GM15510 (cell line): ENCODE results near the gene RNU6-1.
A peak's percentile ranks its signal among the peaks of the same experiment; 100 is the strongest.

Experiments
- POLR2A ChIP-seq: IDR thresholded peaks from 3 replicates; pipeline ENCODE4 v1.6.1; 2011; ENCODE audit warnings: borderline replicate concordance; ENCODE audit not compliant: insufficient read length; ENCODE audit errors: extremely low read depth

Gene RNU6-1

GRCh38 chr15:67865766-67866165 lies 25.9 kb upstream of the RNU6-1 start:
- TF ChIP-seq POLR2A: no peak

DNA sequence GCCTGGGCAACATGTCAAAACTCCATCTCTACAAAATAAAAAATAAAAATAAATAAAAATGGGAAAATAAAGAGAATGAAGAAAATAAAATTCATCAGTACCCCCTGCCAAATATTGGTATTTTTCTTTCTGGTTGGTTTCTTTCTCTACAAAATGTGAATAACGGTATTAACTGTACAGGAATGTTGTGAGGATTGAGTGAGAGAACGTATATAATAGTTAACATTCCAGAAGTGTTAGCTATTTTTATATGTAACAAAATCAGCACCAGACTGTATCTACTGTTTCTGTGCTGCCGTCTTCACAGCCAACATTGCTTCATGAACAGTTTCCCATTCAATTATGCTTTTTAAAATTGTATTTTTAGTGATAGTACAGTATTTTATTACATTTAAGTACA lies 25.5 kb upstream of the RNU6-1 start:
- no peak for TF ChIP-seq POLR2A

DNA sequence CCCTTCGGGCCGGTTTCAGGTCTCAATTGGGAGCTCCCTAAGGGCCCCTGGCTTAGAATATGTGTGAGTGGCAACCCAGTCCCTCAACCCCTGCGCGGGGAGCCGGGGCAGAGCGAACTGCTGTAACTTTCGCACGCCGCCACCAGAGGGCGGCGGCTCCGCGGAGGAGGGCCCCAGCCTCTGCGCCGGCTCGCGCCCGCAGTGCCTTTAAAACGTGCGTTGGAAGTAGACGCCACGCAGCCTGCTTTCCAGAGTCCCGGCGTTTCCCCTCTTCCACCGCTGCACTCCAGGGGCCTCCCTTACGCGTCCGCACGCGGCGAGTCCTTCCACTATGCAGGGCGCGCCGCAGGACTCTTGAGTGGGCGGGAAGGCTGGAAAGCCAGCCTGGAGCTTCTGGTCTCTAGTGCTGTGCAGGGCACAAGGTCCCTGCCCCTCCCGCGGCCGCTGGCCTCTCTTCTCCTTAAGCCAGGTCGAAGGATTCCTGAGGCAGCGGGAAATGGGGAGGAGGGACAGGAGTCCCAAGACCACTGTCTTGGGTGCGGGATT lies 23.7 kb upstream of the RNU6-1 start:
- TF ChIP-seq POLR2A: no peak

GRCh38 chr15:67862750-67863441 lies 23.1 kb upstream of the RNU6-1 start:
- TF ChIP-seq POLR2A: peak; percentile 10

- no peak for TF ChIP-seq POLR2A
These were observed 22.1 kb upstream of the RNU6-1 start for GRCh38 chr15:67861983-67862382.

- TF ChIP-seq POLR2A: no peak
These were observed 19.6 kb upstream of the RNU6-1 start for GRCh38 chr15:67859331-67859946.

- no peak for TF ChIP-seq POLR2A
These were observed 17.4 kb upstream of the RNU6-1 start for GRCh38 chr15:67857220-67857619.

GRCh38 chr15:67855842-67856241 lies 16.0 kb upstream of the RNU6-1 start:
- TF ChIP-seq POLR2A: no peak

- TF ChIP-seq POLR2A: no peak
These were observed 14.5 kb upstream of the RNU6-1 start for GRCh38 chr15:67854358-67854757.

DNA sequence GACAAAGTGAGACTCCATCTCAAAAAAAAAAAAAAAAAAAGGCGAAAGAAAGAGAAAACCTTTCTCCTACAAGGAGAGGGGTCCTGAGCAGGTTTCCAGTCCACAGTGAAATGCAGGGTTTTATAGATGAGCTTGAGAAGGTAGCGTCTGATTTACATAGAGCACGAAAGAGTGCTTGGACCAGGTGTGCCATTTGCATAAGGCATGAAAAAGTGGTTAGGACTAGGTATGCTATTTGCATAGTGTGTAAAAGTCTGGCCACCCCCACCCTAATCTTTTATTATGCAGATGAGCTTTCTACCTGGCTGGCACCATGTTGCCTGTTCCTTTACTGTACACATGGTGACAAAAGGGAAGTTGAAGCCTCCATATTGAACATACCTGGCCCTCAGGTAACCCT lies 13.6 kb upstream of the RNU6-1 start:
- TF ChIP-seq POLR2A: no peak

DNA sequence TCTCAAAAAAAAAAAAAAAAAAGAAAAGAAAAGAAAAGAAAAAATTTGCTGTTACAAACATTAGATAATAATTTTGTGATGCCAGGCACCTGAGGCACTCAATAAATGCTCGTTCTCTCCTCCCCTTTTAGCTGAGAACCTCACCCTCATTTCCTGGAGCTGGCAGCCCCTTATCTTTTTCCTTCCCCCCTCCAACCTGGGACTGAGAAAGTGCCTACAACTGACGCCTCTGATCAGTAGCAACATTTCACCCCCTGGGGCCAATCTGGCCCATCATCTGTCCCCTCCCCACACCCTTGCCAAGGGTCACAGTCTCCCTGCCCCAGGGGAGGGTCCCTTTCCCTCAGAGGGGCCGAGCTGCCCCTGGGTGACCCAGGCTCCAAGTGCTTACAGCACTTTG lies 12.6 kb upstream of the RNU6-1 start:
- TF ChIP-seq POLR2A: no peak

GRCh38 chr15:67850994-67851571 lies 11.2 kb upstream of the RNU6-1 start:
- TF ChIP-seq POLR2A: no peak

DNA sequence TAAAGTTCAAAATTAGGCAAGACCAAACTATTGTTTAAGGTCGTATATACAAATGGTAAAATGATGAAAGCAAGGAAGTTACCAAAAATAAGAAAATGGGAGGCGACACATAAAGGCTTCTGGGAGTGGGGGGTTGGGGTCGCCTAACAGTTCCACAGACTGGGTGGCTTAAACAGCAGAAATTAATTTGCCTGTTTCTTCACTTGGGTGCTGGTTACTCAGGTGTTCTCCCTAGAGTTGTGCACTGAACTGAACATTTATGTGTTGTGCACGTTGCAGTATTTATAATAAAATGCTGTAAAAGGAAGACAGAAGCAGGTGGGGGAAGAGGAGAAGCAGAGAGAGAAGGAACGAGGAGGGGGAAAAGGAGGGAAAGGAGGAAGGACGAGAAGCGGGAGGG lies 10.5 kb upstream of the RNU6-1 start:
- TF ChIP-seq POLR2A: no peak

DNA sequence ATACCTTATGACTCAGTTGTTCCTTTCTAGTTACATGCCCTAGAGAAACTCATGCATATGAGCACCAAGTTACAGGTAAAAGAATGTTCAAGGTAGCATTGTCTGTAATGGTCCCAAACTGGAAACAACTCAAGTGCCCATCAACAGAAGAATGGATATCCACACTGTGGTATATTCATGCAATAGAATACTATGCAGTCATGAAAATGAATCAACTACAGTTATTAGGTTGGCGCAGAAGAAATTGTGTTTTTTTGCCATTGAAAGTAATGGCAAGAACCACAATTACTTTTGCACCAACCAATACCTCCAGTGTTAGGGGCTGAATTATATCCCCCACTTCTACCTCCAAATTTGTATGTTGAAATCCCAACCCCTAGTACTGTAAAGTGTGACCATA lies 9.7 kb upstream of the RNU6-1 start:
- TF ChIP-seq POLR2A: no peak

- TF ChIP-seq POLR2A: no peak
These were observed 6.1 kb upstream of the RNU6-1 start for GRCh38 chr15:67845974-67846373.
